HG02642 (cell line): ENCODE data around the gene IL12A.
A peak's percentile ranks its signal among the peaks of the same experiment; 100 is the strongest.

Experiments
- ATAC-seq: cut with Tn5 transposase; IDR thresholded peaks from one replicate; pipeline ENCODE4 v1.9.1; 2021; ENCODE audit warnings: mild to moderate bottlenecking; ENCODE audit not compliant: unreplicated experiment, poor library complexity

Gene IL12A

DNA sequence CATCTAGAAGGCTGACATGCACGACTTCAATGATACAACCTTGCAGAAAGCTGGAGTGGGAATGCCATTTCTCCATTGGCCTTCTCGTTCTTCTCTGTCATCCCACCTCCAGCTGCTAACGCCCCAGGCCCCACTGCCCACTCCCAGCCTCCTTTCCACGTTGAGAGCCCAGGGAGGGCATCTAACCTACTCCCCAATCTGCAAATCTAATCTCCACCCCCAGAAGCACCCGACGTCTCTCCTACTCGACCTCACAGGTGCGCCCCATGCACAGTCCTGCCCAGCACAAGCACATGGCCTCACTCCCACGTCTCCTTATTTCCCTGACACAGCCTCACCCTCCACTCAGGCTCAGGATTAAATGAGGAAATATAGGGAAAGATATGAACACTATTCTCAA, 33.4 kb downstream of the IL12A start:
- ATAC-seq: no peak

DNA sequence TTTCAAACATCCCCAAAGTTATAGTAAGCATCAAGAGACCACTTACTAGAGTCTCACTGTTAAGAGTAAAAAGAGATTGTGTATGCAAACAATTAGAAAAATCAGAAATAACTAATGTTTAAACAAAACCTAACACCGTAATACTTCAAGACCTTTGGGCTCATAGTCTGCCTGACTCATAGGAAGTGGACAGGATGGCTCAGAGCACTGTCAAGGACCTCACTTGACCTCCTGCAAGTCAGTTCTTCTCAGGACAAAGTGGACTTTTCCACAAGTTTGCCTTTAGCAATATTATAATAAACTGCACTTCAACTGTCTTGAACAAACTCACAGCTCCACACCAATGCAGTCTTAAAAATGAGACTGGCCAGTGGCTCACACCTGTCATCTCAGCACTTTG, 34.8 kb downstream of the IL12A start:
- no peak for ATAC-seq

- ATAC-seq: peak; percentile 87
Observed at GRCh38 chr3:160027541-160028195, 39.0 kb downstream of the IL12A start.

- ATAC-seq: no peak
Observed at GRCh38 chr3:160035757-160036156, 47.1 kb downstream of the IL12A start.

GRCh38 chr3:160038862-160039562, 50.4 kb downstream of the IL12A start:
- peak; percentile 52 for ATAC-seq

GRCh38 chr3:160040181-160040580, 51.5 kb downstream of the IL12A start:
- no peak for ATAC-seq

DNA sequence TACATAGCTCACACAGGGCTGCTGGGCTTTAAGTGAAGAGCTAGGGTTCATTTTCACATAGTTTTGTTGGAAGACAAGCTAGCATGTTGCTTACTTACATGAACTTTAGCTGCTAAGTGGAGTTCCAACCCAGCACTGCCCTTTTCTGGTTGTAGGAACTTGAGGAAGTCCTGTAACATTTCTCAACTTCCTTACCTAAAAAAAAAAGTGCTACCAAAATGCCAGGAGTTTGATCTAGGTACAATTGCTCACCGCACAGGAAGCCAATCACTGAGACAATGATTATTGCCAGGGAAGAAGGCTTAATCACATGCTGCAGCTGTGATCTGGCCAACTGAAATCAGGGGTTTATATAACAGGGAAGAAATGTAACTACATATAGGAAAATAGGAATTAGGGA, 52.8 kb downstream of the IL12A start:
- no peak for ATAC-seq

GRCh38 chr3:160044121-160044520, 55.5 kb downstream of the IL12A start:
- ATAC-seq: no peak
